PFSK-1 (cell line): ENCODE results near the gene PLA2G4A.

Source experiments
- POLR2AphosphoS5 ChIP-seq: IDR thresholded peaks from 2 replicates; pipeline ENCODE4 v1.6.1; 2012; ENCODE audit warnings: low read depth, mild to moderate bottlenecking, control low read depth, low read length, moderate library complexity
- REST ChIP-seq, 2 experiments: IDR thresholded peaks; 2 replicates each; pipeline versions ENCODE4 v1.6.1 to v1.8.0; 2011 to 2012; ENCODE audit warnings: low read depth in 2 of 2, low read length in 2 of 2, control low read depth in 1 of 2, inconsistent platforms in 1 of 2, mild to moderate bottlenecking in 1 of 2, moderate library complexity in 1 of 2; ENCODE audit not compliant: insufficient read depth in 1 of 2
- SIN3A ChIP-seq: IDR thresholded peaks from 2 replicates; pipeline ENCODE4 v1.6.1; 2012; ENCODE audit warnings: mild to moderate bottlenecking, low read length, moderate library complexity, borderline replicate concordance; ENCODE audit not compliant: insufficient read depth

- no peak for TF ChIP-seq POLR2AphosphoS5
- no peak for TF ChIP-seq SIN3A
- TF ChIP-seq REST (IDR thresholded peaks at IDR 0.05; ENCODE audit: insufficient read depth in 1 of 2, low read depth in 2 of 2, low read length in 2 of 2), result no peak
These were observed 13.8 kb downstream of the PLA2G4A start for GRCh38 chr1:186842547-186842946.
